ENCODE measurements around the gene MYT1.
"Not testable (repeated sequence)": the region's sequence is repeated elsewhere in the genome, so short reads cannot be mapped to it uniquely, and the experiment has no call there.

DNA sequence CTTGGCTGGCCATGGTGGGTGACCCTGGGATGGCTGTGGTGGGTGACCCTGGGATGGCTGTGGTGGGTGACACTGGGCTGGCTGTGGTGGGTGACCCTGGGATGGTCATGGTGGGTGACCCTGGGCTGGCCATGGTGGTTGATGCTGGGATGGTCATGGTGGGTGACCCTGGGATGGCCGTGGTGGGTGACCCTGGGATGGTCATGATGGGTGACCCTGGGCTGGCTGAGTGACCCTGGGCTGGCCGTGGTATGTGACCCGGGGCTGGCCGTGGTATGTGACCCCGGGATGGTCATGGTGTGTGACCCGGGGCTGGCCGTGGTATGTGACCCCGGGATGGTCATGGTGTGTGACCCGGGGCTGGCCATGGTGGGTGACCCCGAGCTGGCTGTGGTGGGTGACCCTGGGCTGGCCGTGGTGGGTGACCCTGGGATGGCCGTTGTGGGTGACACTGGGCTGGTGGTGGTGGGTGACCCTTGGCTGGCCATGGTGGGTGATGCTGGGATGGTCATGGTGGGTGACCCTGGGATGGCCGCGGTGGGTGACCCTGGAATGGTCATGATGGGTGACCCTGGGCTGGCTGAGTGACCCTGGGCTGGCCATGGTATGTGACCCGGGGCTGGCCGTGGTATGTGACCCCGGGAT lies 70.8 kb downstream of the MYT1 start:
- TF ChIP-seq, protein P1, sequence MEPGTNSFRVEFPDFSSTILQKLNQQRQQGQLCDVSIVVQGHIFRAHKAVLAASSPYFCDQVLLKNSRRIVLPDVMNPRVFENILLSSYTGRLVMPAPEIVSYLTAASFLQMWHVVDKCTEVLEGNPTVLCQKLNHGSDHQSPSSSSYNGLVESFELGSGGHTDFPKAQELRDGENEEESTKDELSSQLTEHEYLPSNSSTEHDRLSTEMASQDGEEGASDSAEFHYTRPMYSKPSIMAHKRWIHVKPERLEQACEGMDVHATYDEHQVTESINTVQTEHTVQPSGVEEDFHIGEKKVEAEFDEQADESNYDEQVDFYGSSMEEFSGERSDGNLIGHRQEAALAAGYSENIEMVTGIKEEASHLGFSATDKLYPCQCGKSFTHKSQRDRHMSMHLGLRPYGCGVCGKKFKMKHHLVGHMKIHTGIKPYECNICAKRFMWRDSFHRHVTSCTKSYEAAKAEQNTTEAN (CRISPR knock-in tag; IDR thresholded peaks at IDR 0.05), result not testable (repeated sequence)
- TF ChIP-seq, protein P2, sequence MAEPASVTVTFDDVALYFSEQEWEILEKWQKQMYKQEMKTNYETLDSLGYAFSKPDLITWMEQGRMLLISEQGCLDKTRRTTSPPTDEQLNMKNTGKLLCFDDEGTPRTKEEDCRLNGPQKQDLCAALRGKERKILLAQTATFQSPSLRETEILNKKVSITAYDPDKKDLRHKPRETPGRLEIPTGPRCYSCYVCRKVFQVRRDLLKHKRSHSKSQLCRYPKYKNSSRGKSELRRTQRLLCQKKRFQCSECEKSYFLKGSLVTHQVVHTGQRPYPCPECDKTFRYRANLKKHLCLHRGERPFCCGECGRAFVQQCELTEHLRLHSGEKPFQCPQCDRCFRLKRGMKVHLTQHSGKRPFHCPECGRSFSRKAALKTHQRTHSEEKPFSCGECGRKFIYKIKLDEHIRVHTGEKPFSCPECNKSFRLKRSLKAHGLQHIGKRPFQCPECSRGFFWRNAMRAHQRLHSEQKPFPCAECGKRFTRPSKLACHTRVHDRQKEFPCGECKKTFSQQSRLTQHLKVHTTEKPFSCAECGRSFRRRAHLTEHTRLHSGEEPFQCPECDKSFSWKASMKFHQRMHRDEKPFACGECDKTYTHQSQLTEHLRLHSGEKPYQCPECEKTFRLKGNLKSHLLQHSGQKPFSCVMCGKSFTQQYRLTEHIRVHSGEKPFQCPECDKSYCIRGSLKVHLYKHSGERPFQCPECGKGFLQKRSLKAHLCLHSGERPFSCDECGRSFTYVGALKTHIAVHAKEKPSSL (CRISPR knock-in tag; conservative IDR thresholded peaks at IDR 0.05), result not testable (repeated sequence)
- TF ChIP-seq CTCF (IDR thresholded peaks at IDR 0.05), result not testable (repeated sequence)
- TF ChIP-seq, protein P3, sequence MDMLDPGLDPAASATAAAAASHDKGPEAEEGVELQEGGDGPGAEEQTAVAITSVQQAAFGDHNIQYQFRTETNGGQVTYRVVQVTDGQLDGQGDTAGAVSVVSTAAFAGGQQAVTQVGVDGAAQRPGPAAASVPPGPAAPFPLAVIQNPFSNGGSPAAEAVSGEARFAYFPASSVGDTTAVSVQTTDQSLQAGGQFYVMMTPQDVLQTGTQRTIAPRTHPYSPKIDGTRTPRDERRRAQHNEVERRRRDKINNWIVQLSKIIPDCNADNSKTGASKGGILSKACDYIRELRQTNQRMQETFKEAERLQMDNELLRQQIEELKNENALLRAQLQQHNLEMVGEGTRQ (CRISPR knock-in tag; IDR thresholded peaks at IDR 0.05), result not testable (repeated sequence)
